Progenitor cell of endocrine pancreas (in vitro differentiated cells): ENCODE data around the gene GRAMD1B. TPM values are rescaled to one million over a fixed set of nuclear protein-coding genes. Genes with fewer than 3 reads are reported as not detected.

Experiments used
- DNase-seq: peaks from one replicate; pipeline ENCODE4 v3.0.0; 2021; ENCODE audit warnings: low spot score; ENCODE audit not compliant: unreplicated experiment
- H3K27ac Mint-ChIP-seq: 2 replicates; pipeline ENCODE4 v1.8.0; 2021; ENCODE audit warnings: mild to moderate bottlenecking, moderate library complexity, mixed read lengths
- H3K27me3 Mint-ChIP-seq: 2 replicates; pipeline ENCODE4 v1.8.0; 2021; ENCODE audit warnings: mixed read lengths
- H3K36me3 Mint-ChIP-seq: 2 replicates; pipeline ENCODE4 v1.8.0; 2022; ENCODE audit warnings: mixed read lengths; ENCODE audit not compliant: insufficient read depth
- H3K4me1 Mint-ChIP-seq: 2 replicates; pipeline ENCODE4 v1.8.0; 2021; ENCODE audit warnings: low read depth, mixed read lengths
- H3K4me3 Mint-ChIP-seq: 2 replicates; pipeline ENCODE4 v1.8.0; 2021; ENCODE audit warnings: low read depth, mild to moderate bottlenecking, moderate library complexity, mixed read lengths
- H3K9me3 Mint-ChIP-seq: 2 replicates; pipeline ENCODE4 v1.8.0; 2021; ENCODE audit warnings: low read depth, mixed read lengths
- total RNA-seq: library from RNA; stranded (reverse); gene quantifications from 2 replicates; pipeline ENCODE4 v1.2.1, GENCODE V29; 2021
- TF ChIP-seq, protein P1 (sequence below): fragments of 200-600 bp; sonication (generic); IDR thresholded peaks from one replicate; pipeline ENCODE4 v1.5.0; 2021; ENCODE audit warnings: antibody characterized with exemption, mild to moderate bottlenecking; ENCODE audit not compliant: unreplicated experiment

GRAMD1B gene
- total RNA-seq, 1 donor from 2014 or later = 4.5 TPM

DNA sequence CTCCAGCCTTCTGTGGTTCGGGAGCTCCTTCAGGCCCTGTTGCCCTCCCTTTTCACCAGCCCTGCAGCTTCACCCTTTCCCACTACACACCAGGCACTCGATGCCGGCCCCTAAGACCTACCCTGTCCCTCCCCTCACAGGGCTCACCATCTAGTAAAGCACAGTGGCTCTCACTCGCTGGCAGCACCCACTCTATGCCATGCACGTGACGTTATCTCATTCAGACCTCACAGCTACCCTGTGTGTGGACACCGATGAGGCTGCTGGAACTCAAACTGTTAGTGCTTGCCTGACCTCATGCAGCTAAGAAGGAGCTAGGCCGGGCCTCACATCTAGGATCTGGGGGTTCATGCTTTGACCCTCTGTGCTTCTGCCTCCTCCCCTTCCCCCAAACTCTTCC, 178.9 kb downstream of the GRAMD1B start:
- Mint-ChIP-seq H3K27ac (no peak overlapping the region), H3K4me3 (no peak overlapping the region), H3K36me3 (peaks cover 6% of the 10 kb centered on the region)

GRCh38 chr11:123611698-123612097, 181.6 kb downstream of the GRAMD1B start:
- no peak overlapping the region for H3K4me3 Mint-ChIP-seq
- peaks cover 7% of the 10 kb centered on the region for H3K36me3 Mint-ChIP-seq
- no peak overlapping the region for H3K27ac Mint-ChIP-seq
- no peaks in the 10 kb centered on the region for H3K4me1 Mint-ChIP-seq
- H3K9me3 Mint-ChIP-seq = no peaks in the 10 kb centered on the region
- DNase-seq = no peak
- H3K27me3 Mint-ChIP-seq = no peaks in the 10 kb centered on the region
- TF ChIP-seq, protein P1, sequence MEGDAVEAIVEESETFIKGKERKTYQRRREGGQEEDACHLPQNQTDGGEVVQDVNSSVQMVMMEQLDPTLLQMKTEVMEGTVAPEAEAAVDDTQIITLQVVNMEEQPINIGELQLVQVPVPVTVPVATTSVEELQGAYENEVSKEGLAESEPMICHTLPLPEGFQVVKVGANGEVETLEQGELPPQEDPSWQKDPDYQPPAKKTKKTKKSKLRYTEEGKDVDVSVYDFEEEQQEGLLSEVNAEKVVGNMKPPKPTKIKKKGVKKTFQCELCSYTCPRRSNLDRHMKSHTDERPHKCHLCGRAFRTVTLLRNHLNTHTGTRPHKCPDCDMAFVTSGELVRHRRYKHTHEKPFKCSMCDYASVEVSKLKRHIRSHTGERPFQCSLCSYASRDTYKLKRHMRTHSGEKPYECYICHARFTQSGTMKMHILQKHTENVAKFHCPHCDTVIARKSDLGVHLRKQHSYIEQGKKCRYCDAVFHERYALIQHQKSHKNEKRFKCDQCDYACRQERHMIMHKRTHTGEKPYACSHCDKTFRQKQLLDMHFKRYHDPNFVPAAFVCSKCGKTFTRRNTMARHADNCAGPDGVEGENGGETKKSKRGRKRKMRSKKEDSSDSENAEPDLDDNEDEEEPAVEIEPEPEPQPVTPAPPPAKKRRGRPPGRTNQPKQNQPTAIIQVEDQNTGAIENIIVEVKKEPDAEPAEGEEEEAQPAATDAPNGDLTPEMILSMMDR = no peak

More for the DNA sequence above, 178.9 kb downstream of the GRAMD1B start:
- DNase-seq = no peak
- Mint-ChIP-seq H3K4me1 (no peaks in the 10 kb centered on the region), H3K27me3 (no peaks in the 10 kb centered on the region), H3K9me3 (no peaks in the 10 kb centered on the region)
- TF ChIP-seq, protein P1 = no peak

DNA sequence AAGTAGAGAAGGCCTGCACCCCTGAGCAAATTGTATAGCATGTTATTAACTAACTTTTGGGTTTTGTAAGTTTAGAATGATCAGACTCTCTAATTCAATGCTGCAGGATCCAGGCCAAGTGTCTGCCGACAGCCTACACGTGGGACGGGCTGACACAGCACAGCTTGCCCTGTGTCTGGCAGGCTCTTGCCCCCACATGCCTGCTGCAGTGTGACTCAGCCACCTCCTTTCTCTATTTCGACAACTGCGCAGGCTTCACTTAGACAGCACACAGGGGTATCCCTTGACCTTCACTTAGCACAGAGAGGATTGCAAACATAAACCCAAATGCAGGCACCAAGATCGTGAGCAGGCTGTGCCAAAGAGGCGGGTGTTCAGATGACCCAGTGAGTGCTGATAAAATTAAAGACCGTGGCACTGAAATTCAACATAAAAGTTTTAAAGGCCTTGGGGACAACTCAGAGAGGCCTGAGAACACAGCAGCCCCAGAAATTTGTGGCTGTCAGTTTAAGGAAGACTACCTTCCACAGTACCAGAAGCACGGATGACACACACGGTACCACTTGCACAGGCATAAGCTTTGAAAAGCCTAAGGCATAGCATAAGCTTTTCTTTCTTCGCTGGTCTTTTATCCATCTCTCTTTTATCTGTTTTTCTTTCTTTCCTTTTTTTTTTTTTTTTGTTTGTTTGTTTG, 186.6 kb downstream of the GRAMD1B start:
- DNase-seq = no peak
- no peaks in the 10 kb centered on the region for H3K4me1 Mint-ChIP-seq
- H3K27ac Mint-ChIP-seq = no peak overlapping the region
- TF ChIP-seq, protein P1 = no peak
- H3K36me3 Mint-ChIP-seq = peaks cover 9% of the 10 kb centered on the region
- no peaks in the 10 kb centered on the region for H3K9me3 Mint-ChIP-seq
- H3K4me3 Mint-ChIP-seq = no peak overlapping the region
- no peaks in the 10 kb centered on the region for H3K27me3 Mint-ChIP-seq

DNA sequence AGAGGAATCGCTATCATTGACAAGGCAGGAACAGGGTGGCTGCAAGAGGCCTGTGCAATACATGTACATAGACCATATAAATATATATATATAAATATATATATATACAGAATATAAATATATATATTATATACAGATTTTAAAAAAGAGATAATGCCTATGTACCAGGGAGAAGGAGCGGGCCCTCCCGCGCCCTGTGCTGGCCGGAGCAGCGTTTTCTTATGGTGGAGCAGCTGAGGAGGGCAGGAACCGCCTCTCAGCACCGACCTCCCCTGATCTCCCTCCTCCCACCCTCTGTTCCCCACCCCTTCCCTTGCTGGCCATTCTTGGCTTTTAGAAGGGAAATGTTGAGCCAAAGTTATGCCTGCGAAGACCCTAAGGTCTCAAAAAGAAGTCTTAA, 192.5 kb downstream of the GRAMD1B start:
- H3K27ac Mint-ChIP-seq = no peak overlapping the region
- H3K36me3 Mint-ChIP-seq = peaks cover 7% of the 10 kb centered on the region
- H3K4me3 Mint-ChIP-seq = no peak overlapping the region

GRCh38 chr11:123624974-123625373, 194.9 kb downstream of the GRAMD1B start:
- DNase-seq = no peak
- peaks cover 2% of the 10 kb centered on the region for H3K27me3 Mint-ChIP-seq
- H3K4me1 Mint-ChIP-seq = no peaks in the 10 kb centered on the region
- no peaks in the 10 kb centered on the region for H3K9me3 Mint-ChIP-seq
- H3K27ac Mint-ChIP-seq = no peak overlapping the region
- H3K36me3 Mint-ChIP-seq = no peaks in the 10 kb centered on the region
- no peak overlapping the region for H3K4me3 Mint-ChIP-seq
- TF ChIP-seq, protein P1 = no peak

More for the DNA sequence above, 192.5 kb downstream of the GRAMD1B start:
- TF ChIP-seq, protein P1 = no peak
- Mint-ChIP-seq H3K27me3 (no peaks in the 10 kb centered on the region), H3K4me1 (no peaks in the 10 kb centered on the region), H3K9me3 (no peaks in the 10 kb centered on the region)
- no peak for DNase-seq
